Measurements from ENCODE around the gene HSPA14. TPM values are rescaled to one million over a fixed set of nuclear protein-coding genes. Genes with fewer than 3 reads are reported as not detected.

HSPA14 gene
- total RNA-seq, 1 experiment from 2014 or later, result 30.1 TPM

- Mint-ChIP-seq H3K4me1 (peaks cover 12% of the 10 kb centered on the region), H3K9me3 (no peaks in the 10 kb centered on the region), H3K27ac (no peak overlapping the region), H3K36me3 (no peaks in the 10 kb centered on the region), H3K27me3 (ENCODE audit: low read depth) (peaks cover 13% of the 10 kb centered on the region; the same call in 1 of the 2 replicates), H3K4me3 (no peak overlapping the region)
- ChIA-PET CTCF (no interaction called here), POLR2A (interaction anchor here (0.6 kb wide), 1 partner anchor 1015 kb away, joined by 7 read pairs; no protein-coding TSS in a partner anchor)
- DNase-seq (ENCODE audit: low spot score) (no peak), ATAC-seq (no peak)
- TF ChIP-seq E2F5 (CRISPR knock-in tag; IDR thresholded peaks at IDR 0.05) (no peak), NR3C1 (CRISPR knock-in tag; conservative IDR thresholded peaks at IDR 0.05; ENCODE audit: low read depth) (no peak), TEAD1 (CRISPR knock-in tag; IDR thresholded peaks at IDR 0.05) (no peak), ZMAT4 (CRISPR knock-in tag; IDR thresholded peaks at IDR 0.05) (no peak), ATF6 (CRISPR knock-in tag; IDR thresholded peaks at IDR 0.05) (no peak), SP1 (CRISPR knock-in tag; conservative IDR thresholded peaks at IDR 0.05) (no peak), E2F1 (CRISPR knock-in tag; IDR thresholded peaks at IDR 0.05) (no peak), HMGXB4 (CRISPR knock-in tag; IDR thresholded peaks at IDR 0.05) (no peak), IRF1 (CRISPR knock-in tag; IDR thresholded peaks at IDR 0.05) (no peak), GRHL2 (CRISPR knock-in tag; IDR thresholded peaks at IDR 0.05; ENCODE audit: insufficient replicate concordance, severe bottlenecking) (no peak), SOX15 (CRISPR knock-in tag; IDR thresholded peaks at IDR 0.05) (no peak), PREB (CRISPR knock-in tag; IDR thresholded peaks at IDR 0.05; ENCODE audit: borderline replicate concordance) (no peak), ERG (CRISPR knock-in tag; IDR thresholded peaks at IDR 0.05) (no peak), ZNF121 (CRISPR knock-in tag; IDR thresholded peaks at IDR 0.05) (no peak), ZNF219 (CRISPR knock-in tag; IDR thresholded peaks at IDR 0.05; ENCODE audit: borderline replicate concordance) (no peak), GTF2I (CRISPR knock-in tag; conservative IDR thresholded peaks at IDR 0.05) (no peak), ETV6 (CRISPR knock-in tag; IDR thresholded peaks at IDR 0.05) (no peak)
Measured at GRCh38 chr10:14826076-14826829, 11.9 kb upstream of the HSPA14 start.

Measured in WTC11 (cell line).